ENCODE data around the gene MYO16. TPM values are rescaled to one million over a fixed set of nuclear protein-coding genes. Genes with fewer than 3 reads are reported as not detected.

Gene MYO16
- total RNA-seq, 4 donors from 2014 or later, result 0.53 TPM; not detected in 3

DNA sequence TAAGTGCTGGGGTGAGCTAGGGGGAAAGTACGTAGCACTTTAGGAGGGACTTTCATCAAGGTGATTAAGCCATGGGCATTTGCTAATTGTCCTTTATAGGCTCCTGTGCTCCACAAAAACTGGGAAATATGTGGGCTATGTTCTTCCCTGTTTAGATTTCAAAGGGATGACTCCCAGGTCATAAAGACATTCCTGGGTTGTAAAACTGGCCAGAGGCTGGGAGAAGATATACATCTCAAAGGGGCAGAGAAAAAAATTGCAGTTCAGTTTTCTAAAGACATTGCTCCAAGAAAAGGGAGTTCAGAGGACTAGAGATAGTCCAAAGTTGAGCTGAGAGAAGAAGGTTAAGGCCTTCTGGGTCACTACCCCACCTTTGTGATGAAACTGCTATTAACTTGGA, 204.8 kb downstream of the MYO16 start:
- Histone ChIP-seq H3K27ac (no peak overlapping the region), H3K27me3 (no peaks in the 10 kb centered on the region), H3K9me3 (no peaks in the 10 kb centered on the region), H3K36me3 (no peaks in the 10 kb centered on the region), H3K4me1 (no peaks in the 10 kb centered on the region), H3K4me3 (no peak overlapping the region)
- TF ChIP-seq, protein P1, sequence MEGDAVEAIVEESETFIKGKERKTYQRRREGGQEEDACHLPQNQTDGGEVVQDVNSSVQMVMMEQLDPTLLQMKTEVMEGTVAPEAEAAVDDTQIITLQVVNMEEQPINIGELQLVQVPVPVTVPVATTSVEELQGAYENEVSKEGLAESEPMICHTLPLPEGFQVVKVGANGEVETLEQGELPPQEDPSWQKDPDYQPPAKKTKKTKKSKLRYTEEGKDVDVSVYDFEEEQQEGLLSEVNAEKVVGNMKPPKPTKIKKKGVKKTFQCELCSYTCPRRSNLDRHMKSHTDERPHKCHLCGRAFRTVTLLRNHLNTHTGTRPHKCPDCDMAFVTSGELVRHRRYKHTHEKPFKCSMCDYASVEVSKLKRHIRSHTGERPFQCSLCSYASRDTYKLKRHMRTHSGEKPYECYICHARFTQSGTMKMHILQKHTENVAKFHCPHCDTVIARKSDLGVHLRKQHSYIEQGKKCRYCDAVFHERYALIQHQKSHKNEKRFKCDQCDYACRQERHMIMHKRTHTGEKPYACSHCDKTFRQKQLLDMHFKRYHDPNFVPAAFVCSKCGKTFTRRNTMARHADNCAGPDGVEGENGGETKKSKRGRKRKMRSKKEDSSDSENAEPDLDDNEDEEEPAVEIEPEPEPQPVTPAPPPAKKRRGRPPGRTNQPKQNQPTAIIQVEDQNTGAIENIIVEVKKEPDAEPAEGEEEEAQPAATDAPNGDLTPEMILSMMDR (IDR thresholded peaks at IDR 0.05), result no peak
- no peak for TF ChIP-seq POLR2A (IDR thresholded peaks at IDR 0.05)
- DNase-seq, result no peak

DNA sequence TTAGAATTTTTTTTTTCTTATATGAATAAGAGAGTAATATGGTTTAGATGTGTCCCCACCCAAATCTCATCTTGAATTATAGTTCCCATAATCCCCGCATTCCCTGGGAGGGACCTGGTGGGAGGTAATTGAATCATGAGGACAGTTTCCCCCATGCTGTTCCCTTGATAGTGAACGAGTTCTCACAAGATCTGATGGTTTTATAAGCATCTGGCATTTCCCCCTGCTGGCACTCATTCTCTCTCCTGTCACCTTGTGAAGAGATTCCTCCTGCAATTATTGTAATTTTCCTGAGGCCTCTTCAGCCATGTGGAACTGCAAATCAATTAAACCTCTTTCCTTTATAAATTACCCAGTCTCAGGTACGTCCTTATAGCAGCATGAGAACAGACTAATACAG, 205.7 kb downstream of the MYO16 start:
- Histone ChIP-seq H3K27ac (no peak overlapping the region), H3K36me3 (no peaks in the 10 kb centered on the region), H3K9me3 (no peaks in the 10 kb centered on the region), H3K4me3 (no peak overlapping the region), H3K27me3 (no peaks in the 10 kb centered on the region), H3K4me1 (no peaks in the 10 kb centered on the region)
- DNase-seq, result no peak
- TF ChIP-seq, protein P1 (IDR thresholded peaks at IDR 0.05), result no peak
- no peak for TF ChIP-seq POLR2A (IDR thresholded peaks at IDR 0.05)

DNA sequence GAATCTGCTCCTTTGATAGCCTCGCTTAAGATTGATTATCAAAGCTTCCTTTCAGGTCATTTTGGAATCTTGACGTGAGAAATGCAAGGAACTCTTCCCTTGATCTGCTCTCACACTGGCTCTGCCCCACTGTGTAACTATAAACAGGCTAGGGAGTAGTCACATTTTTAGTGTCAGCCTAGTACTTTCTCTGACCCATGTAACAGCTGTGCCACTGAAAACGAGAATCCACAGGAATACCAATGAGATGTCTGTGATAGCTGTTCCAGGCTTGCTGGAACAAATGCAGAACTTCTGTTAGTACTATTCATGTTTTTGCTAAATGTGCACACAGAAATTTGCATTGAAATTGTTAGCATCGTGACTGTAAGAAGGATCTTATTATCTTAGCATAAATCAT, 221.3 kb downstream of the MYO16 start:
- Histone ChIP-seq H3K27ac (no peak overlapping the region), H3K36me3 (no peaks in the 10 kb centered on the region), H3K4me1 (no peaks in the 10 kb centered on the region), H3K9me3 (no peaks in the 10 kb centered on the region), H3K4me3 (no peak overlapping the region), H3K27me3 (no peaks in the 10 kb centered on the region)
- no peak for DNase-seq
- no peak for TF ChIP-seq POLR2A (IDR thresholded peaks at IDR 0.05)
- TF ChIP-seq, protein P1 (IDR thresholded peaks at IDR 0.05), result no peak

DNA sequence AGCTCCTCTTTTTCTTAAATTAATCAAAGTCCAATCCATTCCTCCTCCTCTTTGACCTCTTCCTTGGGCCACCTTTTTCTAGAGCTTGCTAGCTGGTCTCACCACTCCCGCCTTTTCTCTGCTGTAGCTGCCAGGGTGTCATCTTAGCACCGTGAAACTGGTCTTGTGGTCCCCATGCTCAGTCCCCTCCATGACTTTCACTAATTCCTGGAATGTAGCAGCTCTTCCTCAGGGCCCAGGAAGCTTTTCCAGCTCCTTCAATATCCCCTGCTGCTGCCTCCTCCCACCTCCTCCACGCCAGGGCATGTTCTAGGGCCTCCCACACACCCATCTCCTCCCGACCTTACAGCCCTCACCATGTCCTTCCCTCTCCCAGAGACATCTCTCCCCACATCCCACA, 222.2 kb downstream of the MYO16 start:
- no peak overlapping the region for H3K27ac ChIP-seq
- no peaks in the 10 kb centered on the region for H3K36me3 ChIP-seq
- TF ChIP-seq, protein P1 (IDR thresholded peaks at IDR 0.05), result no peak
- no peak for TF ChIP-seq POLR2A (IDR thresholded peaks at IDR 0.05)
- no peaks in the 10 kb centered on the region for H3K9me3 ChIP-seq
- DNase-seq, result no peak
- H3K4me3 ChIP-seq, result no peak overlapping the region
- no peaks in the 10 kb centered on the region for H3K27me3 ChIP-seq
- no peaks in the 10 kb centered on the region for H3K4me1 ChIP-seq

DNA sequence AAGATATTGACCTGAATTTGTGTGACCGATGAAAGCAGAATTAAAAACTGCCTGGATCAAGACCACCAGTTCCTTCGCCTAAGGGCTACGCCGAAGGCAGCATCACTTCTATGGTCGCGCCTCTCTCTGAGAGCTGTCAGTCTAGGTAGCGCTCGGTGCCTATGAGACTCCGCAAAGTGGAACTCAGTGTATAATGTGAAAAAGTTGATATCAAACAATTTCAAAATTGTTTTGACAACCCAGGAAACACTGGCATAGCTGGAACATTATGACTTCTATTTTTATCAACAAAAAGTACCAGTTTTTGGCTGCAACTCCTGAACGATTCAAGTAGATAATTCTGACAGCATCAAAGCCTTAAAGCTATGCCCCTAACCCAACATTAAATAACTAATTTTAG, 223.6 kb downstream of the MYO16 start:
- no peak overlapping the region for H3K27ac ChIP-seq
- TF ChIP-seq, protein P1 (IDR thresholded peaks at IDR 0.05), result no peak
- no peak for TF ChIP-seq POLR2A (IDR thresholded peaks at IDR 0.05)
- no peaks in the 10 kb centered on the region for H3K9me3 ChIP-seq
- no peaks in the 10 kb centered on the region for H3K27me3 ChIP-seq
- no peak overlapping the region for H3K4me3 ChIP-seq
- H3K4me1 ChIP-seq, result no peaks in the 10 kb centered on the region
- no peaks in the 10 kb centered on the region for H3K36me3 ChIP-seq
- no peak for DNase-seq

DNA sequence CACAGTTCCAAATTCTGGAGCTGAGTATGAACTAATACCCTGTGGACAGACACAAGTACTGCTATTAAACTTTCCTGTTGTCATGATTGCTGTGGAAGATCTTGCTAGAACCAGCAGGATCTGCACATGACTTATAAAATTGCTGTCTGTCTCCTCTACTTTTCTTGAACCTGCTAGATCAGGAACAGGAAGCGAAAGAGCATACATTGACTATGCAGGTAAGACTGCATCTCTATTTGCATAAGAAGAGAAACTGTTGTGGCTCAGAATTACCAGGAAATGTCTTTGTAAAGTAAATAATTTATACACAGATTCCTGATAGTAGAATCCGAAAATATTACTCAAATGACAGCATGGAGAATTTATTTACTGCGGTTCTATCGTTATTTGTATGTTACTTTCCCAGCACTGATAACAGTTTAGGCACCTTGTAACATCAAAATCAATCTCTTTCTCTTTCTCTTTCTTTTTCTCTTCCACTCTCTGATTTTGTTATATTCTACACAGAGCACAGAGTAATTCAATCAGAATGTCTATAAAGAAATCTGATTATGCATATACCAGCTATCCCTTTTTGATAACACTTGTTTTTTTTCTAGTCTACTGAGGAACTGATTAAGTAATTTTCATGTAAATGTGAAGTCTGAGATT, 226.5 kb downstream of the MYO16 start:
- H3K27ac ChIP-seq, result no peak overlapping the region
- H3K4me3 ChIP-seq, result no peak overlapping the region
- H3K27me3 ChIP-seq, result no peaks in the 10 kb centered on the region
- DNase-seq, result no peak
- no peaks in the 10 kb centered on the region for H3K9me3 ChIP-seq
- H3K36me3 ChIP-seq, result no peaks in the 10 kb centered on the region
- H3K4me1 ChIP-seq, result no peaks in the 10 kb centered on the region
- TF ChIP-seq POLR2A (IDR thresholded peaks at IDR 0.05), result no peak
- TF ChIP-seq, protein P1 (IDR thresholded peaks at IDR 0.05), result no peak
